Measurements from ENCODE around the gene PRDM5. TPM values are rescaled to one million over a fixed set of nuclear protein-coding genes. Genes with fewer than 3 reads are reported as not detected.
A peak's percentile ranks its signal among the peaks of the same experiment; 100 is the strongest.

The PRDM5 gene
- total and polyA plus RNA-seq, 2 donors, result 1.8 to 5.1 TPM

DNA sequence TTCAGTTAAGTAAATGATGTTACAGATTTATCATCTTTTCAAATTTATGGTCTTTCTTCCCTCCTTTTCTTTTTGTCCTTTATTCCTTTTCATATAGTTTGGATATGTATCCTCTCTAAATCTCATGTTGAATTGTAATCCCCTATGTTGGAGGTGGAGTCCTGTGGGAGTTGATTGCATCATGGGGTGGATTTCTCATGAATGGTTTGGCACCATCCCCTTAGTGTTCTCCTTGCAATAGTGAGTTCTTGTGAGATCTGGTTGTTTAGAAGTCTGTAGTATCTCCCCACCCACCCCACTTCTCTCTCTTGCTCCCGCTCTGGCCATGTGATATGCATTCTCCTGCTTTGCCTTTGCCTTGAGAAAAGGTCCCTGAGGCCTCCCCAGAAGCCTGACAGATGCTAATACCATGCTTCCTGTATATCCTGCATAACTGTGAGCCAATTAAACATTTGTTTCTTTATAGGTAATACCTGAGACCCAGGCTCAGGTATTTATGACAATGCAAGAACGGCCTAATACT is 236.7 kb downstream of the PRDM5 start:
- no peak for DNase-seq (ENCODE audit: low read depth in 6 of 9, low spot score in 9 of 9)
- H3K4me3 ChIP-seq (ENCODE audit: low read length in 2 of 2), result no peak overlapping the region
- H3K36me3 ChIP-seq (ENCODE audit: control insufficient read depth in 2 of 2, insufficient read depth in 2 of 2, low read length in 1 of 2), result no peaks in the 10 kb centered on the region
- no peak overlapping the region for H3K27ac ChIP-seq (ENCODE audit: low read depth in 1 of 2, low read length in 1 of 2)
- 94% methylated on average over 2 of the region's 2 CpGs for WGBS
- H3K27me3 ChIP-seq (ENCODE audit: control insufficient read depth in 2 of 2, insufficient read depth in 1 of 2, low read length in 1 of 2), result no peaks in the 10 kb centered on the region
- H3K4me1 ChIP-seq (ENCODE audit: control insufficient read depth in 2 of 2, insufficient read depth in 2 of 2, low read length in 2 of 2), result no peaks in the 10 kb centered on the region
- H3K9me3 ChIP-seq (ENCODE audit: control insufficient read depth in 2 of 2, insufficient read depth in 1 of 2, low read length in 1 of 2), result no peaks in the 10 kb centered on the region

DNA sequence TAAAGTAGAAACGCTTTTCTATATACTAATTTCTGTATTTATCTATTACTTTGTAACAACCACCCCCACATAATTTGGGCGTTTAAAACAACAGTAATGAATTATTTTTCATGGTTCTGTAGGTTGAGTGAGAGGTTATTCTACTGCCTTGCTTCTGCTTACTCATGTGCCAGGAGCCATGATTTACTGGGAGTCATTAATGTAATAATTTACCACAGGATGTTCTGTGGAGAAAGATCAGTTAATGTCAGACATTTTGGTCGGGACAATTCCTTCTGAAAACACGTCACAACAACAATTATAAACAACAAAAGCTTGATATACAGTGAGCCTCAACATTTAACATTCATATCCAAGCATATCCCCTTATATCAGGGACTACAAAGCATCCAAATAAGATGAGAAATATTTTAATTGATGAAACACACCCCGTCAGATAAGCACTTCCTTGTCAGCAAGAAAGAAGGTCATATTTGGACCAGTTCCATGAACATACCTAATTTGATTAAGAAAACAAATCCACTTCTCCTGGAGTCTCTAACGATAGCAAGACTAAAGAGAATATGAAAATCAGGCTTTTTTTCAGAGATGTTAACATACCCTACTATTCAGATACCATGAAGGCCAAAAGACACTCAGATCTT is 238.5 kb downstream of the PRDM5 start:
- H3K9me3 ChIP-seq (ENCODE audit: control insufficient read depth in 2 of 2, insufficient read depth in 1 of 2, low read length in 1 of 2), result no peaks in the 10 kb centered on the region
- WGBS, result 51% methylated on average over 6 of the region's 6 CpGs
- H3K27ac ChIP-seq (ENCODE audit: low read depth in 1 of 2, low read length in 1 of 2), result no peak overlapping the region
- H3K27me3 ChIP-seq (ENCODE audit: control insufficient read depth in 2 of 2, insufficient read depth in 1 of 2, low read length in 1 of 2), result no peaks in the 10 kb centered on the region
- no peak overlapping the region for H3K4me3 ChIP-seq (ENCODE audit: low read length in 2 of 2)
- DNase-seq (ENCODE audit: low read depth in 6 of 9, low spot score in 9 of 9), result no peak
- H3K36me3 ChIP-seq (ENCODE audit: control insufficient read depth in 2 of 2, insufficient read depth in 2 of 2, low read length in 1 of 2), result no peaks in the 10 kb centered on the region
- no peaks in the 10 kb centered on the region for H3K4me1 ChIP-seq (ENCODE audit: control insufficient read depth in 2 of 2, insufficient read depth in 2 of 2, low read length in 2 of 2)

DNA sequence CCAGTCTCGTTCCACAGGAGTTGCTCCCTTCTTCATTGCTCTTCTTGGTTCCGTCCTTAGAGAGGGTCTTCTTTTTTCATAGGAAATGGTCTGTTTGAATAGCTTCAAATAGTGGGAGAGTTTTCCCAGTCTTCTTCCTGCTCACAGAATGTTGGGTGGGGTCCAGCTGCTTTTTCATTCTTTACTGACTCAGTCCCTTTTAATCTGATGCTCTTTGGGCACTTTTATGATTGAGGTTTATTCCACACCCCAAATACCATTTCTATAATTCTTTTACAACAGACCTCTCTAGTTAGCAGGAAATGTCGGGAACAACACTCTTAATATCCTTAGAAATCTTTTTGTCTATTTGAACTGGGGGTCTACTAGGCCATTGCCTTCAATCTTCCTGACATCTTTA is 239.5 kb downstream of the PRDM5 start:
- Histone ChIP-seq H3K9me3 (ENCODE audit: control insufficient read depth in 2 of 2, insufficient read depth in 1 of 2, low read length in 1 of 2) (no peaks in the 10 kb centered on the region), H3K4me1 (ENCODE audit: control insufficient read depth in 2 of 2, insufficient read depth in 2 of 2, low read length in 2 of 2) (no peaks in the 10 kb centered on the region), H3K36me3 (ENCODE audit: control insufficient read depth in 2 of 2, insufficient read depth in 2 of 2, low read length in 1 of 2) (no peaks in the 10 kb centered on the region), H3K4me3 (ENCODE audit: low read length in 2 of 2) (no peak overlapping the region), H3K27me3 (ENCODE audit: control insufficient read depth in 2 of 2, insufficient read depth in 1 of 2, low read length in 1 of 2) (no peaks in the 10 kb centered on the region), H3K27ac (ENCODE audit: low read depth in 1 of 2, low read length in 1 of 2) (no peak overlapping the region)
- no peak for DNase-seq (ENCODE audit: low read depth in 6 of 9, low spot score in 9 of 9)
- WGBS, result 95% methylated on average over 3 of the region's 3 CpGs

DNA sequence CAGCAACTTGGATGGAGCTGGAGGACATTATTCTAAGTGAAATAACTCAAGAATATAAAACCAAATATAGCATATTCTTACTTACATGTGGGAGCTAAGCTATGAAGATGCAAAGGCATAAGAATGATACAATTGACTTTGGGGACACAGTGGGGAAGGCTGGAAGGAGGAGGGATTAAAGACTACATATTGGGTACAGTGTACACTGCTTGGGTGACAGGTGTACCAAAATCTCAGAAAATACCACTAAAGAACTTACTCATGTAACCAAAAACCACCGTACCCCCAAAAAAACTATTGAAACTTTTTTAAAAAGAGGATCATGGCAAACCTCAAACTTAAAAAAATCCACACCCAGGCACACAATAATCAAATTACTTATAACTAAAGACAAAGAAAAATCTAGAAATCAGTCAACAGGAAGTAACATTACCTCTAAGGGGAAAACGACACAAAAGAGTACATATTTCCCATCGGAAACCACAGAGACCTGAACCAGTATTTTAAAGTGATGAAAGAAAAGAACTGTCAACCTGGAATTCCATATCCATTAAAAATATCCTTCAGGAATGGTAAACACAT is 241.8 kb downstream of the PRDM5 start:
- Histone ChIP-seq H3K27me3 (ENCODE audit: control insufficient read depth in 2 of 2, insufficient read depth in 1 of 2, low read length in 1 of 2) (no peaks in the 10 kb centered on the region), H3K4me3 (ENCODE audit: low read length in 2 of 2) (no peak overlapping the region), H3K36me3 (ENCODE audit: control insufficient read depth in 2 of 2, insufficient read depth in 2 of 2, low read length in 1 of 2) (no peaks in the 10 kb centered on the region), H3K4me1 (ENCODE audit: control insufficient read depth in 2 of 2, insufficient read depth in 2 of 2, low read length in 2 of 2) (no peaks in the 10 kb centered on the region), H3K27ac (ENCODE audit: low read depth in 1 of 2, low read length in 1 of 2) (no peak overlapping the region), H3K9me3 (ENCODE audit: control insufficient read depth in 2 of 2, insufficient read depth in 1 of 2, low read length in 1 of 2) (no peaks in the 10 kb centered on the region)
- 89% methylated on average over 3 of the region's 3 CpGs for WGBS
- no peak for DNase-seq (ENCODE audit: low read depth in 6 of 9, low spot score in 9 of 9)

DNA sequence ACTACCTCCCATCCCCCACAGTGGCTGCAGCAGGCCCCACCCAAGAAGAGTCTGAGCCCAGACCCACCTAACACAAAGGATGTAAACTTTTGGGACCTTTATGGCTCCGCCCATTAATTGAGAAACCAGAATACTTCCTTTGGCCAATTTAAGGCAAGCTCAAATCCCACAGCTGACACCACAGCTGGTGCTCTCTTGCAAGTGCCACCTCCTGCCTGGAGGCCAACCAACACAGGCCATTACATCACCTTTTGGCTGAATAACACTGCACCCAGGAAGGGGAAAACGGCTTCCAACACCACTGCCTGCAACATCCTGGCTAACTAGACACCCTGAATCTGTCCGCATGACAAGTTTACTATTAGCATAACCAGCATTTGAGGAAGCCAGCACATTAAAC is 248.8 kb downstream of the PRDM5 start:
- no peak for DNase-seq (ENCODE audit: low read depth in 6 of 9, low spot score in 9 of 9)
- H3K9me3 ChIP-seq (ENCODE audit: control insufficient read depth in 2 of 2, insufficient read depth in 1 of 2, low read length in 1 of 2), result peaks cover 1 to 2% of the 10 kb centered on the region in 2 donors
- 89% methylated on average over 3 of the region's 3 CpGs for WGBS
- no peaks in the 10 kb centered on the region for H3K27me3 ChIP-seq (ENCODE audit: control insufficient read depth in 2 of 2, insufficient read depth in 1 of 2, low read length in 1 of 2)
- H3K4me3 ChIP-seq (ENCODE audit: low read length in 2 of 2), result no peak overlapping the region
- H3K27ac ChIP-seq (ENCODE audit: low read depth in 1 of 2, low read length in 1 of 2), result no peak overlapping the region
- H3K4me1 ChIP-seq (ENCODE audit: control insufficient read depth in 2 of 2, insufficient read depth in 2 of 2, low read length in 2 of 2), result no peaks in the 10 kb centered on the region
- no peaks in the 10 kb centered on the region for H3K36me3 ChIP-seq (ENCODE audit: control insufficient read depth in 2 of 2, insufficient read depth in 2 of 2, low read length in 1 of 2)

DNA sequence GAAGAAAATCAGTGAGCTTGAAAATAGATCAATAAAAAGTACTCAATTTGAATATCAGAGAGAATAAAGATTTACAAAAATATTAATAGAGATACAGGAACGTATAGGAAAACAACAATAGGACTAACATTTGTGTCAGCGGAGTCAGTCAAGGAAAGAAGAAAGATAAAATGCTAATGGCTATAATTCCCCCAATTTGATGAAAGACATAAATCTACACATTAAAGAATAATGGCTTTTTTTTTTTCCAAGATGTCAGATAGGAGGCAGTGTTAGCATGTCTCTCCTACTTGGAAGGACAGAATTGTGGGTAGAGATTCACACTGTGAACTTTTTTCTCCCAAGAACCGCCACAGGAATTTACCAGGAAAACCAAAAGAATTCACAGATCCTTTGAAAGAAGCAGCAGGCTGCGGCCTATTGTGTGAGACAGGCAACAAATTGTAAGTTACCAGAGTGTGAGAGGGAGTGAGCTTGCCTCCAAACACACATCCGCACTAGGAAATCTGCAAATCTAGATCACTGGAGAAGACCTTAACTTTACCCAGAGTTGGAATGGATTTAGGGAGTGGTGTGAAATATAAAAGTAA is 249.9 kb downstream of the PRDM5 start:
- Histone ChIP-seq H3K4me1 (ENCODE audit: control insufficient read depth in 2 of 2, insufficient read depth in 2 of 2, low read length in 2 of 2) (no peaks in the 10 kb centered on the region), H3K4me3 (ENCODE audit: low read length in 2 of 2) (no peak overlapping the region), H3K27me3 (ENCODE audit: control insufficient read depth in 2 of 2, insufficient read depth in 1 of 2, low read length in 1 of 2) (no peaks in the 10 kb centered on the region), H3K9me3 (ENCODE audit: control insufficient read depth in 2 of 2, insufficient read depth in 1 of 2, low read length in 1 of 2) (peaks cover 1 to 2% of the 10 kb centered on the region in 2 donors), H3K36me3 (ENCODE audit: control insufficient read depth in 2 of 2, insufficient read depth in 2 of 2, low read length in 1 of 2) (no peaks in the 10 kb centered on the region), H3K27ac (ENCODE audit: low read depth in 1 of 2, low read length in 1 of 2) (no peak overlapping the region)
- WGBS, result 95% methylated on average over 5 of the region's 5 CpGs
- DNase-seq (ENCODE audit: low read depth in 6 of 9, low spot score in 9 of 9), result no peak

DNA sequence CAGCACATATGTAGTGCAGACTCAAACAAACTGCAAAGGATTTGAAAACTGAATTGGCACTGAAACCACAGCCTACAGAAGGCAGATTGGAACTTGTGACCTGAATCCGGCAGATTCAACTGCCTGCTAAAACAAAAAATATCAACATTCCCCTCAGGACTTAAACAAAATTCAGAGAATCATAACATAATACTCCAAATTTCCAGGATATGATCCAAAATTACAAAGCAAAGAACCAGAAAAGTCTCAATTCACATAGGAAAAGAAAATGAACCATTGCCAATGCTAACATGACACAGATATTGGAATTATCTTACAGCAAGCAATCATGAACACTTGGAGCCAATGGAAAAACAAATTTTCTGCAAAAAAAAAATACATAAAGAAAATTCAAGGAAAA is 250.4 kb downstream of the PRDM5 start:
- Histone ChIP-seq H3K4me1 (ENCODE audit: control insufficient read depth in 2 of 2, insufficient read depth in 2 of 2, low read length in 2 of 2) (no peaks in the 10 kb centered on the region), H3K27me3 (ENCODE audit: control insufficient read depth in 2 of 2, insufficient read depth in 1 of 2, low read length in 1 of 2) (no peaks in the 10 kb centered on the region), H3K27ac (ENCODE audit: low read depth in 1 of 2, low read length in 1 of 2) (peak overlapping the region in 1 of 2 donors; percentile 18), H3K36me3 (ENCODE audit: control insufficient read depth in 2 of 2, insufficient read depth in 2 of 2, low read length in 1 of 2) (no peaks in the 10 kb centered on the region), H3K9me3 (ENCODE audit: control insufficient read depth in 2 of 2, insufficient read depth in 1 of 2, low read length in 1 of 2) (peaks cover 1 to 2% of the 10 kb centered on the region in 2 donors), H3K4me3 (ENCODE audit: low read length in 2 of 2) (no peak overlapping the region)
- 0% methylated on average over 1 of the region's 1 CpG for WGBS
- DNase-seq (ENCODE audit: low read depth in 6 of 9, low spot score in 9 of 9), result no peak

DNA sequence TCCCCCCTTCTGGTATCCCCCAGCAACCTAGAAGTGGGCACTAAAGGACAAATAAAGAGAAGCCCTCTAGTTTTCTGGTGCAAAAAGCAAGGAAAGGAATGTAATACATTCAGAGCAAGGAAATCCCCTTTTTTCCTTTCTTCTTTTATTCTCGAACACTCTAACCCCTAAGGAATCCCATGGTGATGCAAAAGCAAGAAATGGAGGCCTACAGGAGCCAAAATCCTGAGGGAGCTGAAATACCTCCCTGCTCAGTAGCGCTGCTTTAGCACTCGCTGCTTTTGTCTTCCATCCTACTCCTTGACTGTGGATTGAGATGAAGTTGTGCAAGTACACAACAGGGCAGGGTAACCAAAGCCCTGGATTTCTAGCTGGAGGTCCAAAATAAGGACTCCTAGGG is 251.0 kb downstream of the PRDM5 start:
- DNase-seq (ENCODE audit: low read depth in 6 of 9, low spot score in 9 of 9), result no peak
- Histone ChIP-seq H3K4me1 (ENCODE audit: control insufficient read depth in 2 of 2, insufficient read depth in 2 of 2, low read length in 2 of 2) (no peaks in the 10 kb centered on the region), H3K36me3 (ENCODE audit: control insufficient read depth in 2 of 2, insufficient read depth in 2 of 2, low read length in 1 of 2) (no peaks in the 10 kb centered on the region), H3K9me3 (ENCODE audit: control insufficient read depth in 2 of 2, insufficient read depth in 1 of 2, low read length in 1 of 2) (peaks cover 1 to 2% of the 10 kb centered on the region in 2 donors), H3K27ac (ENCODE audit: low read depth in 1 of 2, low read length in 1 of 2) (no peak overlapping the region), H3K4me3 (ENCODE audit: low read length in 2 of 2) (no peak overlapping the region), H3K27me3 (ENCODE audit: control insufficient read depth in 2 of 2, insufficient read depth in 1 of 2, low read length in 1 of 2) (no peaks in the 10 kb centered on the region)
- WGBS, result 97% methylated on average over 3 of the region's 3 CpGs

DNA sequence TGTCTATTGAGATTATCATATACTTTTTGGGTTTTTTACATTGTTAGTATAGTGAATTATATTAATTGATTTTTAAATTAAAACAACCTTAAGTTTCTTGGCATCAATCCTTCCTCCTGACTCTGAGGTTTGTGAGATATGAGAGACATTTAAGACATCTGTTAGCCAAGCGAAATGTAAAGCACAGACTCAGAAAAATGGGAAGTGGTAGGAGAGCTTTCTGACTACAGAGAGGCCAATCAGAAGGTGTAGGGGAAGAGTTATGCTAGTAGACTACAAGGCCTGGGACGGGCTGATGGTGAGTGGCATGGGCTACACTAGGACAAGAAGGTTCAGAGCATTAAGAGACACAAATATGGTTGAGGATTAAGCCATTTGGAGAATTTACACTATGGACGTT is 255.4 kb downstream of the PRDM5 start:
- 78% methylated on average over 3 of the region's 3 CpGs for WGBS
- no peaks in the 10 kb centered on the region for H3K27me3 ChIP-seq (ENCODE audit: control insufficient read depth in 2 of 2, insufficient read depth in 1 of 2, low read length in 1 of 2)
- no peak overlapping the region for H3K4me3 ChIP-seq (ENCODE audit: low read length in 2 of 2)
- H3K9me3 ChIP-seq (ENCODE audit: control insufficient read depth in 2 of 2, insufficient read depth in 1 of 2, low read length in 1 of 2), result no peaks in the 10 kb centered on the region
- no peak for DNase-seq (ENCODE audit: low read depth in 6 of 9, low spot score in 9 of 9)
- no peaks in the 10 kb centered on the region for H3K4me1 ChIP-seq (ENCODE audit: control insufficient read depth in 2 of 2, insufficient read depth in 2 of 2, low read length in 2 of 2)
- no peaks in the 10 kb centered on the region for H3K36me3 ChIP-seq (ENCODE audit: control insufficient read depth in 2 of 2, insufficient read depth in 2 of 2, low read length in 1 of 2)
- H3K27ac ChIP-seq (ENCODE audit: low read depth in 1 of 2, low read length in 1 of 2), result no peak overlapping the region
